ENCODE results near the gene MRPS23. TPM values are rescaled to one million over a fixed set of nuclear protein-coding genes. Genes with fewer than 3 reads are reported as not detected.

The MRPS23 gene
- polyA plus RNA-seq, 1 experiment = 34.1 TPM

DNA sequence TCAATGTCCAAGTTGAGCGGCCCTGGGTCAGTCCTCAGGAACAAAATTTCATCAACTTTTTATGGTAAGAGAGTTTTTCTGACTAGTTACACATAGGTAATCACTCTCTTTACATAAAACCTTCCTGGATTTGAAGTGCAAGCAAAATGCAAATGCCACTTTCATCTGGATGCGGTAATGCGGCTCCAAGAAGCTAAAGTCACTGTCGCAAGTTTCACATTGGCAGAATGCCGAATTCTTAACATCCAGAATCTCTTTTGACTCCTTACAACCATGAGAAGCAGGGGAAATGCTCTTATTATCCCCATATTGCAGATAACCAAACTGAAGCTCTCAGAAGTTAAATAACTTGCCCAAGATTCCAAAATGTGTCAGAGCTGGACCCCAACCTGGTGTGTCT lies 30.0 kb downstream of the MRPS23 start:
- TF ChIP-seq, protein P1, sequence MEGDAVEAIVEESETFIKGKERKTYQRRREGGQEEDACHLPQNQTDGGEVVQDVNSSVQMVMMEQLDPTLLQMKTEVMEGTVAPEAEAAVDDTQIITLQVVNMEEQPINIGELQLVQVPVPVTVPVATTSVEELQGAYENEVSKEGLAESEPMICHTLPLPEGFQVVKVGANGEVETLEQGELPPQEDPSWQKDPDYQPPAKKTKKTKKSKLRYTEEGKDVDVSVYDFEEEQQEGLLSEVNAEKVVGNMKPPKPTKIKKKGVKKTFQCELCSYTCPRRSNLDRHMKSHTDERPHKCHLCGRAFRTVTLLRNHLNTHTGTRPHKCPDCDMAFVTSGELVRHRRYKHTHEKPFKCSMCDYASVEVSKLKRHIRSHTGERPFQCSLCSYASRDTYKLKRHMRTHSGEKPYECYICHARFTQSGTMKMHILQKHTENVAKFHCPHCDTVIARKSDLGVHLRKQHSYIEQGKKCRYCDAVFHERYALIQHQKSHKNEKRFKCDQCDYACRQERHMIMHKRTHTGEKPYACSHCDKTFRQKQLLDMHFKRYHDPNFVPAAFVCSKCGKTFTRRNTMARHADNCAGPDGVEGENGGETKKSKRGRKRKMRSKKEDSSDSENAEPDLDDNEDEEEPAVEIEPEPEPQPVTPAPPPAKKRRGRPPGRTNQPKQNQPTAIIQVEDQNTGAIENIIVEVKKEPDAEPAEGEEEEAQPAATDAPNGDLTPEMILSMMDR (IDR thresholded peaks at IDR 0.05; ENCODE audit: low read depth, low read length) = no peak
- Histone ChIP-seq H3K4me3 (ENCODE audit: low read depth, low read length) (no peak overlapping the region), H3K27ac (ENCODE audit: low read depth, low read length) (no peak overlapping the region), H3K27me3 (ENCODE audit: control insufficient read depth, insufficient read depth, low read length) (peaks cover 11% of the 10 kb centered on the region), H3K9me3 (ENCODE audit: control insufficient read depth, insufficient read depth, low read length) (no peaks in the 10 kb centered on the region)
- DNase-seq (ENCODE audit: low read depth, low spot score) = no peak
- CTCF ChIA-PET = interaction anchor here (0.7 to 2.5 kb wide), 3 partner anchors 9 to 37 kb away, joined by 3 to 9 read pairs (median 5); no protein-coding TSS in a partner anchor
- POLR2A ChIA-PET = no interaction called here

DNA sequence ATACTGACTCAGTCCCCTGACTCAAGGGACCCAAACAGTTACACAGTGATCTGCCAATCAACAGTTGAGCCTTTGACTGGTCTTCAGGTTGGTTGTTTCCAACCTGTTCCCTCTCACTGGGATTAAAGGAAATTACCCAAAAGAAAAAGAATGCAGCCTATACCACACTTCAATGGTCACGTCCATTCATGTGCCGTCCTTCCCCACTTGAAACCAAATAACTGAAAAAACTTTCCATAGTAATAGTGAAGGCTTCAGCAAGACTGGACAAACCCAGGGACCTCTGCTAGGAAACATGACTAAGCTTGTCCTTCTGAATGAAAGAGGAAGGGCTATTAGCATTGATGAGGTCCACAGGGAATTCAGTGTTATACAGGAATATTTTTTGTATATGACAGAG lies 30.6 kb downstream of the MRPS23 start:
- ChIA-PET POLR2A (no interaction called here), CTCF (interaction anchor here (0.7 to 2.5 kb wide), 2 partner anchors 9 to 36 kb away, joined by 3 to 9 read pairs; no protein-coding TSS in a partner anchor)
- DNase-seq (ENCODE audit: low read depth, low spot score) = no peak
- H3K9me3 ChIP-seq (ENCODE audit: control insufficient read depth, insufficient read depth, low read length) = no peaks in the 10 kb centered on the region
- peaks cover 13% of the 10 kb centered on the region for H3K27me3 ChIP-seq (ENCODE audit: control insufficient read depth, insufficient read depth, low read length)
- H3K4me3 ChIP-seq (ENCODE audit: low read depth, low read length) = no peak overlapping the region
- TF ChIP-seq, protein P1 (IDR thresholded peaks at IDR 0.05; ENCODE audit: low read depth, low read length) = no peak
- H3K27ac ChIP-seq (ENCODE audit: low read depth, low read length) = no peak overlapping the region

DNA sequence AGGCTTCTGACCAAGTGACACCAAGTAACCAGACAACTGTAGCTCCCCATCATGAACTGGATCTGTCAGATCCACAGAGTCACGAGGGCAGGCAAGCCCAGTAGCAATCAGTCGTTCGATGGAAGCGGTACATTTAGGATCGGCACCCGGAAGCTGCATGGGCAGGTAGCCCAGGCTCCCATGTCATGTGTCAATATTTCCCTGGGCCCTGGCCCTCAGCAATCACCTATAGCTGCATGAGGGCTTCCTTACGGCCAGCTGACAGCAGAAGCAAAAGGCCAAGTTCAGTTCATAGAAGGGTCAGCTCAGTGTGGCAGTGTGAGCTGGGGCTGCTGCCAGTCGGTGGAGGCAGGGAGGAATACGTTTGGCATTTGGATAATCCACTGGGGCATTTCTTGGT lies 31.8 kb downstream of the MRPS23 start:
- Histone ChIP-seq H3K4me3 (ENCODE audit: low read depth, low read length) (no peak overlapping the region), H3K27me3 (ENCODE audit: control insufficient read depth, insufficient read depth, low read length) (peaks cover 16% of the 10 kb centered on the region), H3K27ac (ENCODE audit: low read depth, low read length) (no peak overlapping the region), H3K9me3 (ENCODE audit: control insufficient read depth, insufficient read depth, low read length) (no peaks in the 10 kb centered on the region)
- DNase-seq (ENCODE audit: low read depth, low spot score) = no peak
- ChIA-PET POLR2A (interaction anchor here (0.6 kb wide), 1 partner anchor 689 kb away, joined by 11 read pairs; no protein-coding TSS in a partner anchor), CTCF (interaction anchor here (0.6 to 3.5 kb wide), 5 partner anchors 16 to 1141 kb away, joined by 3 to 18 read pairs (median 5); no protein-coding TSS in a partner anchor)
- TF ChIP-seq, protein P1 (IDR thresholded peaks at IDR 0.05; ENCODE audit: low read depth, low read length) = no peak

DNA sequence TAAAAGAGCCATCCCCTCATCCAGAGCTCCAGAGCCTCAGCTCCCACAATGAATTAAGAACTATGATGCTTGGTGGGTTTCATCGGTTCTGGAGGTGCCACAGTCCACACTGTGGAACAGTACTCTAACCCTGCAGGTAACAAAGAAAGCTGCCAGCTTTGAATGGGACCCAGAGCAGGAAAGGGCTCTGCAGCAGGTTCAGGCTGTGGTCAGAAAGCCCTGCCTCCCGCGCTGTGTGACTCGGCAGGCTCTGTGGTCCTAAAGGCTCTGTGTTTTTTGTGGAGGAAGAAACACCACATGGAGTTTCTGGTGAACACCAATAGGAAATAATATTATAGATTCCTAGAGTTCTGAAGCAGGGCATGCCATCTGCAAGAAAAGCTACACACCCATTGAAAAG lies 32.5 kb downstream of the MRPS23 start:
- H3K9me3 ChIP-seq (ENCODE audit: control insufficient read depth, insufficient read depth, low read length) = no peaks in the 10 kb centered on the region
- CTCF ChIA-PET = interaction anchor here (0.6 to 3.5 kb wide), 4 partner anchors 16 to 1142 kb away, joined by 3 to 18 read pairs (median 7); no protein-coding TSS in a partner anchor
- no peak for DNase-seq (ENCODE audit: low read depth, low spot score)
- H3K4me3 ChIP-seq (ENCODE audit: low read depth, low read length) = no peak overlapping the region
- no peak overlapping the region for H3K27ac ChIP-seq (ENCODE audit: low read depth, low read length)
- POLR2A ChIA-PET = interaction anchor here (0.6 kb wide), 2 partner anchors 556 to 688 kb away, joined by 4 to 11 read pairs; no protein-coding TSS in a partner anchor
- H3K27me3 ChIP-seq (ENCODE audit: control insufficient read depth, insufficient read depth, low read length) = peaks cover 17% of the 10 kb centered on the region
- TF ChIP-seq, protein P1 (IDR thresholded peaks at IDR 0.05; ENCODE audit: low read depth, low read length) = no peak

DNA sequence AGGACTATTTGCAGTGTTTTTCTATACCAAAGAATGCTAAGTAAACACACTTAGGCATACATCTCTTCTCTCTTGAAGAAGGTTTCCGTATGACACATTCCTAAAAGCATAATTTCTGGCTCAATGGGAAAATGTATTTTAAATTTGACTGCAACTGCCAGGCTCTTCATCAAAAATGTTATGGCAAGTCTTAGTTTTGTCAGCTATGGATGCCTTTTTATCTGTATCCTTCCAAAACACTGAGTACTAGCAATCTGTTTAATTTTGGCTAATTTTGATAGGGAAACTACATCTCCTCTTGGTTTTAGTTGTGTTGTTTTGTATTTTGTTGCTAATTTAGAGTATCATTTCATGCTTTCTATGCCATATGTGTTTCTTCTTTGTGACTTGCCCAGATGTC lies 35.4 kb downstream of the MRPS23 start:
- Histone ChIP-seq H3K27me3 (ENCODE audit: control insufficient read depth, insufficient read depth, low read length) (peaks cover 30% of the 10 kb centered on the region), H3K27ac (ENCODE audit: low read depth, low read length) (no peak overlapping the region), H3K4me3 (ENCODE audit: low read depth, low read length) (no peak overlapping the region), H3K9me3 (ENCODE audit: control insufficient read depth, insufficient read depth, low read length) (no peaks in the 10 kb centered on the region)
- ChIA-PET POLR2A (no interaction called here), CTCF (interaction anchor here (1.6 to 2.9 kb wide), 2 partner anchors 19 to 31 kb away, joined by 4 to 22 read pairs; no protein-coding TSS in a partner anchor)
- TF ChIP-seq, protein P1 (IDR thresholded peaks at IDR 0.05; ENCODE audit: low read depth, low read length) = no peak
- no peak for DNase-seq (ENCODE audit: low read depth, low spot score)

Measured in AG04450 (cell line).